HuH-7.5 (cell line): ENCODE data around the gene CSAD.
A peak's percentile ranks its signal among the peaks of the same experiment; 100 is the strongest.
"Not testable (repeated sequence)": the region's sequence is repeated elsewhere in the genome, so short reads cannot be mapped to it uniquely, and the experiment has no call there.

ENCODE experiments used
- DNase-seq: peaks from one replicate; pipeline ENCODE4 v3.0.0; 2011; ENCODE audit warnings: low spot score

Gene CSAD

GRCh38 chr12:53217931-53218307, 37.2 kb upstream of the CSAD start:
- DNase-seq: no peak

- no peak for DNase-seq
These were observed 36.6 kb upstream of the CSAD start for GRCh38 chr12:53217051-53217930.

- no peak for DNase-seq
These were observed 34.8 kb upstream of the CSAD start for GRCh38 chr12:53215497-53215896.

GRCh38 chr12:53214687-53215455, 34.1 kb upstream of the CSAD start:
- no peak for DNase-seq

GRCh38 chr12:53214221-53214620, 33.5 kb upstream of the CSAD start:
- no peak for DNase-seq

- DNase-seq: peak; percentile 96
These were observed 32.6 kb upstream of the CSAD start for GRCh38 chr12:53213348-53213747.

- no peak for DNase-seq
These were observed 32.2 kb upstream of the CSAD start for GRCh38 chr12:53212931-53213330.

GRCh38 chr12:53211476-53212381, 31.0 kb upstream of the CSAD start:
- DNase-seq: peak; percentile 77

GRCh38 chr12:53210843-53211242, 30.1 kb upstream of the CSAD start:
- DNase-seq: no peak

- no peak for DNase-seq
These were observed 28.2 kb upstream of the CSAD start for GRCh38 chr12:53208877-53209463.

GRCh38 chr12:53208435-53208834, 27.7 kb upstream of the CSAD start:
- no peak for DNase-seq

- DNase-seq: no peak
These were observed 26.3 kb upstream of the CSAD start, which contains the start of gene ITGB7 for GRCh38 chr12:53207042-53207441. TSS of gene ITGB7 (minus strand) at chr12:53207251. CDS start at chr12:53200443, 6,808 bp downstream.

GRCh38 chr12:53205747-53206419, 25.2 kb upstream of the CSAD start:
- no peak for DNase-seq

- no peak for DNase-seq
These were observed 23.6 kb upstream of the CSAD start for GRCh38 chr12:53204351-53204750.

- not testable (repeated sequence) for DNase-seq
These were observed 21.6 kb upstream of the CSAD start for GRCh38 chr12:53202316-53202715.

- no peak for DNase-seq
These were observed 20.9 kb upstream of the CSAD start for GRCh38 chr12:53201639-53202038.

GRCh38 chr12:53201177-53201541, 20.4 kb upstream of the CSAD start:
- no peak for DNase-seq

GRCh38 chr12:53200458-53201176, 19.9 kb upstream of the CSAD start:
- DNase-seq: no peak

GRCh38 chr12:53200107-53200457, 19.4 kb upstream of the CSAD start:
- DNase-seq: no peak

GRCh38 chr12:53199700-53200099, 19.0 kb upstream of the CSAD start:
- no peak for DNase-seq
